Smooth muscle cell (in vitro differentiated cells): Measurements from ENCODE around the gene NHEJ1. TPM values are rescaled to one million over a fixed set of nuclear protein-coding genes. Genes with fewer than 3 reads are reported as not detected.
A peak's percentile ranks its signal among the peaks of the same experiment; 100 is the strongest.

Experiments
- DNase-seq: peaks from one replicate; lab custom pipeline; 2025; ENCODE audit not compliant: unreplicated experiment; lab: John Stamatoyannopoulos, UW
- H2AFZ ChIP-seq: fragments of 200-600 bp; sonication (generic); 2 replicates; pipeline ENCODE4 v1.6.0; 2016; ENCODE audit warnings: antibody characterized with exemption, low read depth, mild to moderate bottlenecking
- H3F3A ChIP-seq: fragments of 200-600 bp; sonication (generic); 2 replicates; pipeline ENCODE4 v1.6.0; 2017; ENCODE audit warnings: antibody characterized with exemption, low read depth
- H3K27ac ChIP-seq: fragments of 200-600 bp; sonication (generic); 2 replicates; pipeline ENCODE4 v1.5.1; 2016; ENCODE audit warnings: low read depth, mild to moderate bottlenecking
- H3K27me3 ChIP-seq: fragments of 200-600 bp; sonication (generic); 2 replicates; pipeline ENCODE4 v1.6.1; 2016; ENCODE audit warnings: low read depth, mild to moderate bottlenecking
- H3K36me3 ChIP-seq: fragments of 200-600 bp; sonication (generic); 2 replicates; pipeline ENCODE4 v1.5.1; 2016; ENCODE audit warnings: low read depth
- H3K4me1 ChIP-seq: fragments of 200-600 bp; sonication (generic); 2 replicates; pipeline ENCODE4 v1.5.1; 2016; ENCODE audit warnings: low read depth
- H3K4me2 ChIP-seq: fragments of 200-600 bp; sonication (generic); 2 replicates; pipeline ENCODE4 v1.6.0; 2016; ENCODE audit warnings: mild to moderate bottlenecking
- H3K4me3 ChIP-seq: fragments of 200-600 bp; sonication (generic); 2 replicates; pipeline ENCODE4 v1.5.1; 2016; ENCODE audit warnings: mild to moderate bottlenecking
- H3K79me2 ChIP-seq: fragments of 200-600 bp; sonication (generic); 2 replicates; pipeline ENCODE4 v1.6.0; 2016; ENCODE audit warnings: low read depth, mild to moderate bottlenecking
- H3K9ac ChIP-seq: fragments of 200-600 bp; sonication (generic); 2 replicates; pipeline ENCODE4 v1.6.0; 2016; ENCODE audit warnings: low read depth
- H3K9me3 ChIP-seq: fragments of 200-600 bp; sonication (generic); replicated peaks from 2 replicates; pipeline ENCODE4 v1.5.1; 2016; ENCODE audit warnings: low read depth
- H4K20me1 ChIP-seq: fragments of 200-600 bp; sonication (generic); 2 replicates; pipeline ENCODE4 v1.6.0; 2016; ENCODE audit warnings: low read depth
- CTCF ChIP-seq: fragments of 200-600 bp; sonication (generic); IDR thresholded peaks from 2 replicates; pipeline ENCODE4 v1.5.1; 2017; ENCODE audit warnings: borderline replicate concordance, mild to moderate bottlenecking, antibody characterized with exemption; ENCODE audit not compliant: insufficient read depth, poor library complexity, severe bottlenecking
- WGBS: methylation state at CpG from one replicate; pipeline ENCODE4 v1.1.7; 2016; ENCODE audit warnings: low lambda C conversion rate; 5-methylcytosine and 5-hydroxymethylcytosine counted together
- polyA plus RNA-seq: library from polyadenylated mRNA; unstranded; fragments of >200 nt; fragmentation: Nextera tagmentation; extraction: Ambion mirVana; gene quantifications from 2 replicates; pipeline ENCODE4 v1.2.1, GENCODE V29; 2016
- total RNA-seq: library from RNA; depleted of rRNA; stranded (reverse); fragments of >200 nt; gene quantifications from 2 replicates; pipeline ENCODE4 v1.2.3, GENCODE V29; 2014

NHEJ1 gene
- total and polyA plus RNA-seq, 2 experiments from 2014 or later = 6.0 to 8.5 TPM

GRCh38 chr2:219128396-219128795 lies 32.2 kb downstream of the NHEJ1 start:
- H3K9me3 ChIP-seq = no peaks in the 10 kb centered on the region
- H3K9ac ChIP-seq = no peak overlapping the region
- peaks cover 5% of the 10 kb centered on the region for H4K20me1 ChIP-seq
- no peak overlapping the region for H3K4me3 ChIP-seq
- TF ChIP-seq CTCF = no peak
- no peak overlapping the region for H2AFZ ChIP-seq
- WGBS = 84% methylated on average over 7 of the region's 7 CpGs
- no peak for DNase-seq
- peaks cover 3% of the 10 kb centered on the region for H3F3A ChIP-seq
- H3K27ac ChIP-seq = no peak overlapping the region
- peaks cover 15% of the 10 kb centered on the region for H3K4me1 ChIP-seq
- H3K36me3 ChIP-seq = no peaks in the 10 kb centered on the region
- H3K79me2 ChIP-seq = no peaks in the 10 kb centered on the region
- no peak overlapping the region for H3K4me2 ChIP-seq
- no peaks in the 10 kb centered on the region for H3K27me3 ChIP-seq

GRCh38 chr2:219127037-219127635 lies 33.5 kb downstream of the NHEJ1 start:
- H3K27ac ChIP-seq = no peak overlapping the region
- whole genome bisulfite sequencing = 59% methylated on average over 2 of the region's 2 CpGs
- H3K9ac ChIP-seq = no peak overlapping the region
- no peak for DNase-seq
- TF ChIP-seq CTCF = no peak
- no peak overlapping the region for H2AFZ ChIP-seq
- H3F3A ChIP-seq = peaks cover 11% of the 10 kb centered on the region
- H3K9me3 ChIP-seq = no peaks in the 10 kb centered on the region
- no peak overlapping the region for H3K4me2 ChIP-seq
- no peaks in the 10 kb centered on the region for H3K36me3 ChIP-seq
- H3K79me2 ChIP-seq = no peaks in the 10 kb centered on the region
- peaks cover 21% of the 10 kb centered on the region for H3K4me1 ChIP-seq
- H4K20me1 ChIP-seq = peaks cover 5% of the 10 kb centered on the region
- no peaks in the 10 kb centered on the region for H3K27me3 ChIP-seq
- no peak overlapping the region for H3K4me3 ChIP-seq

GRCh38 chr2:219126555-219126954 lies 34.1 kb downstream of the NHEJ1 start:
- Histone ChIP-seq H2AFZ (no peak overlapping the region), H3K4me1 (peaks cover 21% of the 10 kb centered on the region), H3K4me3 (no peak overlapping the region), H3F3A (peaks cover 11% of the 10 kb centered on the region), H3K9ac (no peak overlapping the region), H3K9me3 (no peaks in the 10 kb centered on the region), H3K4me2 (no peak overlapping the region), H4K20me1 (peaks cover 5% of the 10 kb centered on the region), H3K36me3 (no peaks in the 10 kb centered on the region), H3K27ac (peak overlapping the region; percentile 86), H3K27me3 (no peaks in the 10 kb centered on the region), H3K79me2 (no peaks in the 10 kb centered on the region)
- WGBS = 85% methylated on average over 3 of the region's 3 CpGs
- DNase-seq = no peak
- TF ChIP-seq CTCF = no peak

GRCh38 chr2:219125886-219126270 lies 34.7 kb downstream of the NHEJ1 start:
- no peak for DNase-seq
- peak overlapping the region; percentile 72 for H3K4me2 ChIP-seq
- peak overlapping the region; percentile 41 for H3K9ac ChIP-seq

More at GRCh38 chr2:219125886-219126270, 34.7 kb downstream of the NHEJ1 start:
- peaks cover 21% of the 10 kb centered on the region for H3K4me1 ChIP-seq
- H3K9me3 ChIP-seq = no peaks in the 10 kb centered on the region
- H3K79me2 ChIP-seq = no peaks in the 10 kb centered on the region
- no peak overlapping the region for H3K4me3 ChIP-seq
- H3K27ac ChIP-seq = peak overlapping the region; percentile 86
- H3K27me3 ChIP-seq = no peaks in the 10 kb centered on the region
- TF ChIP-seq CTCF = no peak
- H3F3A ChIP-seq = peaks cover 11% of the 10 kb centered on the region
- no peaks in the 10 kb centered on the region for H3K36me3 ChIP-seq
- no peak overlapping the region for H2AFZ ChIP-seq
- peaks cover 5% of the 10 kb centered on the region for H4K20me1 ChIP-seq
- WGBS = 97% methylated on average over 1 of the region's 1 CpG
